ENCODE results near the gene CBR3.
"Not testable (repeated sequence)": the region's sequence is repeated elsewhere in the genome, so short reads cannot be mapped to it uniquely, and the experiment has no call there.

CBR3 gene

GRCh38 chr21:36141513-36141925 is 6.6 kb downstream of the CBR3 start:
- DNase-seq (ENCODE audit: low read depth): peak; percentile 85
- peak; percentile 84 for TF ChIP-seq CTCF (IDR thresholded peaks at IDR 0.05; ENCODE audit: low read length, missing control alignments)
- no peak overlapping the region for H3K4me3 ChIP-seq (replicated peaks; ENCODE audit: low read depth, low read length)

GRCh38 chr21:36144233-36144632 is 9.4 kb downstream of the CBR3 start:
- H3K4me3 ChIP-seq (replicated peaks; ENCODE audit: low read depth, low read length); DNase-seq (ENCODE audit: low read depth): not testable (repeated sequence)

GRCh38 chr21:36145259-36145658 is 10.4 kb downstream of the CBR3 start:
- no peak for TF ChIP-seq CTCF (IDR thresholded peaks at IDR 0.05; ENCODE audit: low read length, missing control alignments)
- no peak for DNase-seq (ENCODE audit: low read depth)

GRCh38 chr21:36147911-36148310 is 13.0 kb downstream of the CBR3 start:
- DNase-seq (ENCODE audit: low read depth): no peak
- no peak for TF ChIP-seq CTCF (IDR thresholded peaks at IDR 0.05; ENCODE audit: low read length, missing control alignments)
- no peak overlapping the region for H3K4me3 ChIP-seq (replicated peaks; ENCODE audit: low read depth, low read length)

More at GRCh38 chr21:36145259-36145658, 10.4 kb downstream of the CBR3 start:
- no peak overlapping the region for H3K4me3 ChIP-seq (replicated peaks; ENCODE audit: low read depth, low read length)

- H3K4me3 ChIP-seq (replicated peaks; ENCODE audit: low read depth, low read length): no peak overlapping the region
- TF ChIP-seq CTCF (IDR thresholded peaks at IDR 0.05; ENCODE audit: low read length, missing control alignments): no peak
- no peak for DNase-seq (ENCODE audit: low read depth)
Measured at GRCh38 chr21:36148886-36149285, 14.0 kb downstream of the CBR3 start.

GRCh38 chr21:36149788-36150711 is 15.2 kb downstream of the CBR3 start:
- peak; percentile 48 for DNase-seq (ENCODE audit: low read depth)
- TF ChIP-seq CTCF (IDR thresholded peaks at IDR 0.05; ENCODE audit: low read length, missing control alignments): no peak
- no peak overlapping the region for H3K4me3 ChIP-seq (replicated peaks; ENCODE audit: low read depth, low read length)

- DNase-seq (ENCODE audit: low read depth): no peak
- no peak for TF ChIP-seq CTCF (IDR thresholded peaks at IDR 0.05; ENCODE audit: low read length, missing control alignments)
- peak overlapping the region; percentile 70 for H3K4me3 ChIP-seq (replicated peaks; ENCODE audit: low read depth, low read length)
Measured at GRCh38 chr21:36155603-36156338, 20.9 kb downstream of the CBR3 start.

Measured in fibroblast of pulmonary artery (primary cell).